Duodenal mucosa (tissue), 2 donors: Measurements from ENCODE around the gene MRTFB.

Source experiments
- H3K27ac ChIP-seq: one replicate; pipeline ENCODE4 v1.7.0; 2013; ENCODE audit warnings: low read depth, low read length
- H3K27me3 ChIP-seq, 2 donors: one replicate each; pipeline ENCODE4 v1.7.0; 2013; ENCODE audit warnings: low read length in 2 of 2, control low read depth in 1 of 2; ENCODE audit not compliant: insufficient read depth in 2 of 2, control insufficient read depth in 1 of 2
- H3K36me3 ChIP-seq, 2 donors: one replicate each; pipeline ENCODE4 v1.7.0; 2013; ENCODE audit warnings: low read length in 2 of 2, control low read depth in 1 of 2; ENCODE audit not compliant: insufficient read depth in 2 of 2, control insufficient read depth in 1 of 2
- H3K4me1 ChIP-seq, 2 donors: one replicate each; pipeline ENCODE4 v1.7.0; 2013; ENCODE audit warnings: low read length in 2 of 2, control low read depth in 1 of 2; ENCODE audit not compliant: insufficient read depth in 2 of 2, control insufficient read depth in 1 of 2
- H3K4me3 ChIP-seq, 2 donors: one replicate each; pipeline ENCODE4 v1.7.0; 2013; ENCODE audit warnings: low read length in 2 of 2, low read depth in 1 of 2
- H3K9ac ChIP-seq, 2 donors: one replicate each; pipeline ENCODE4 v1.7.0; 2013; ENCODE audit warnings: low read length in 2 of 2, low read depth in 1 of 2
- H3K9me3 ChIP-seq, 2 donors: one replicate each; pipeline ENCODE4 v1.7.0; 2013; ENCODE audit warnings: low read length in 2 of 2, control low read depth in 1 of 2; ENCODE audit not compliant: control insufficient read depth in 1 of 2

MRTFB gene

GRCh38 chr16:14104066-14104465, 32.9 kb downstream of the MRTFB start:
- no peak overlapping the region for H3K9ac ChIP-seq
- no peaks in the 10 kb centered on the region for H3K36me3 ChIP-seq
- peaks cover 27 to 45% of the 10 kb centered on the region in 2 donors for H3K4me1 ChIP-seq
- no peaks in the 10 kb centered on the region for H3K9me3 ChIP-seq
- H3K27ac ChIP-seq, result no peak overlapping the region
- H3K4me3 ChIP-seq, result no peak overlapping the region
- H3K27me3 ChIP-seq, result no peaks in the 10 kb centered on the region

- Histone ChIP-seq H3K9me3 (no peaks in the 10 kb centered on the region), H3K9ac (no peak overlapping the region), H3K4me1 (peaks cover 36 to 61% of the 10 kb centered on the region in 2 donors), H3K27me3 (no peaks in the 10 kb centered on the region), H3K36me3 (no peaks in the 10 kb centered on the region), H3K4me3 (no peak overlapping the region), H3K27ac (no peak overlapping the region)
Measured at GRCh38 chr16:14105760-14106375, 34.7 kb downstream of the MRTFB start.

GRCh38 chr16:14106457-14106856, 35.3 kb downstream of the MRTFB start:
- H3K36me3 ChIP-seq, result no peaks in the 10 kb centered on the region
- no peak overlapping the region for H3K27ac ChIP-seq
- H3K9me3 ChIP-seq, result no peaks in the 10 kb centered on the region
- no peak overlapping the region for H3K4me3 ChIP-seq
- H3K27me3 ChIP-seq, result no peaks in the 10 kb centered on the region
- no peak overlapping the region for H3K9ac ChIP-seq
- H3K4me1 ChIP-seq, result peaks cover 36 to 62% of the 10 kb centered on the region in 2 donors

GRCh38 chr16:14106961-14107360, 35.8 kb downstream of the MRTFB start:
- Histone ChIP-seq H3K4me3 (no peak overlapping the region), H3K27me3 (no peaks in the 10 kb centered on the region), H3K27ac (no peak overlapping the region), H3K4me1 (peaks cover 40 to 63% of the 10 kb centered on the region in 2 donors), H3K36me3 (no peaks in the 10 kb centered on the region), H3K9ac (no peak overlapping the region), H3K9me3 (no peaks in the 10 kb centered on the region)

- no peak overlapping the region for H3K9ac ChIP-seq
- H3K27me3 ChIP-seq, result no peaks in the 10 kb centered on the region
- no peak overlapping the region for H3K27ac ChIP-seq
- H3K36me3 ChIP-seq, result no peaks in the 10 kb centered on the region
- H3K4me3 ChIP-seq, result no peak overlapping the region
- no peaks in the 10 kb centered on the region for H3K9me3 ChIP-seq
- peaks cover 32 to 47% of the 10 kb centered on the region in 2 donors for H3K4me1 ChIP-seq
Measured at GRCh38 chr16:14109077-14109775, 38.1 kb downstream of the MRTFB start.

GRCh38 chr16:14109782-14110727, 38.9 kb downstream of the MRTFB start:
- Histone ChIP-seq H3K9me3 (no peaks in the 10 kb centered on the region), H3K36me3 (no peaks in the 10 kb centered on the region), H3K27me3 (no peaks in the 10 kb centered on the region), H3K4me3 (no peak overlapping the region), H3K4me1 (peaks cover 32 to 40% of the 10 kb centered on the region in 2 donors), H3K9ac (no peak overlapping the region), H3K27ac (no peak overlapping the region)

GRCh38 chr16:14110728-14111251, 39.7 kb downstream of the MRTFB start:
- Histone ChIP-seq H3K4me3 (no peak overlapping the region), H3K9me3 (no peaks in the 10 kb centered on the region), H3K9ac (no peak overlapping the region), H3K27ac (no peak overlapping the region), H3K4me1 (peaks cover 30 to 38% of the 10 kb centered on the region in 2 donors), H3K27me3 (no peaks in the 10 kb centered on the region), H3K36me3 (no peaks in the 10 kb centered on the region)

GRCh38 chr16:14111713-14112538, 40.8 kb downstream of the MRTFB start:
- no peaks in the 10 kb centered on the region for H3K27me3 ChIP-seq
- H3K9me3 ChIP-seq, result no peaks in the 10 kb centered on the region
- H3K36me3 ChIP-seq, result no peaks in the 10 kb centered on the region
- H3K27ac ChIP-seq, result no peak overlapping the region
- H3K4me3 ChIP-seq, result peak overlapping the region in 1 of 2 donors; percentile 2
- peaks cover 27 to 33% of the 10 kb centered on the region in 2 donors for H3K4me1 ChIP-seq
- H3K9ac ChIP-seq, result no peak overlapping the region

GRCh38 chr16:14112539-14112856, 41.4 kb downstream of the MRTFB start:
- Histone ChIP-seq H3K27me3 (no peaks in the 10 kb centered on the region), H3K36me3 (no peaks in the 10 kb centered on the region), H3K4me3 (no peak overlapping the region), H3K27ac (no peak overlapping the region), H3K4me1 (peaks cover 27 to 33% of the 10 kb centered on the region in 2 donors), H3K9me3 (no peaks in the 10 kb centered on the region), H3K9ac (no peak overlapping the region)
